ENCODE measurements around the gene TRIM22. TPM values are rescaled to one million over a fixed set of nuclear protein-coding genes. Genes with fewer than 3 reads are reported as not detected.

Gene TRIM22
- polyA plus RNA-seq, 3 donors: 122 to 277 (median 132) TPM

- Mint-ChIP-seq H3K9me3 (peaks cover 0 to 7% (median 5%) of the 10 kb centered on the region in 7 donors), H3K4me3 (no peak within 1 kb of the TSS), H3K4me1 (no peaks in the 10 kb centered on the region), H3K27ac (no peak within 1 kb of the TSS), H3K27me3 (ENCODE audit: low read depth in 3 of 3) (no peaks in the 10 kb centered on the region), H3K36me3 (no peaks in the 10 kb centered on the region)
- DNase-seq: no peak
- Histone ChIP-seq H3K79me2 (ENCODE audit: insufficient read depth, low read length) (no peaks in the 10 kb centered on the region), H3K36me3 (replicated peaks in 1 of 2; ENCODE audit: control insufficient read depth in 1 of 2, insufficient read depth in 2 of 2, low read length in 2 of 2) (no peaks in the 10 kb centered on the region), H3K4me2 (replicated peaks; ENCODE audit: extremely low read depth, low read length, poor library complexity, severe bottlenecking) (no peak within 1 kb of the TSS), H3K4me3 (replicated peaks in 1 of 3; ENCODE audit: low read depth in 2 of 3, low read length in 3 of 3) (no peak within 1 kb of the TSS), H3K9me3 (replicated peaks in 1 of 2; ENCODE audit: control insufficient read depth in 1 of 2, insufficient read depth in 1 of 2, low read length in 2 of 2) (no peaks in the 10 kb centered on the region), H3K27ac (ENCODE audit: low read depth in 1 of 2, low read length in 2 of 2) (no peak within 1 kb of the TSS), H3K9ac (ENCODE audit: insufficient read depth, low read length, poor library complexity, severe bottlenecking) (no peak within 1 kb of the TSS), H4K20me1 (ENCODE audit: insufficient read depth, low read length) (no peaks in the 10 kb centered on the region), H3K4me1 (ENCODE audit: control insufficient read depth in 1 of 2, insufficient read depth in 2 of 2, low read length in 2 of 2) (no peaks in the 10 kb centered on the region), H2AFZ (ENCODE audit: insufficient read depth, low read depth, low read length, poor library complexity, severe bottlenecking) (no peak within 1 kb of the TSS), H3K27me3 (ENCODE audit: control insufficient read depth in 2 of 2, insufficient read depth in 2 of 2, low read length in 2 of 2) (no peaks in the 10 kb centered on the region)
- WGBS (ENCODE audit: insufficient coverage): 100% methylated on average over 1 of the region's 1 CpG
- no peak for TF ChIP-seq CTCF (IDR thresholded peaks at IDR 0.05)
- intact Hi-C loops (cut with micrococcal nuclease): no loop called here
Observed at GRCh38 chr11:5736396-5736795, 46.8 kb downstream of the TRIM22 start, which contains the start of gene OR56B1. Gene OR56B1, plus strand, starts transcription at chr11:5736448. Its CDS starts 69 bp downstream, at chr11:5736517.

GRCh38 chr11:5737091-5737490, 47.5 kb downstream of the TRIM22 start:
- no peaks in the 10 kb centered on the region for H3K79me2 ChIP-seq (ENCODE audit: insufficient read depth, low read length)
- Mint-ChIP-seq H3K36me3 (no peaks in the 10 kb centered on the region), H3K27me3 (ENCODE audit: low read depth in 3 of 3) (peaks cover 0 to 1% (median 0%) of the 10 kb centered on the region in 3 donors), H3K4me3 (no peak overlapping the region), H3K27ac (no peak overlapping the region), H3K4me1 (no peaks in the 10 kb centered on the region), H3K9me3 (peaks cover 0 to 12% (median 9%) of the 10 kb centered on the region in 7 donors)
- no peaks in the 10 kb centered on the region for H3K27me3 ChIP-seq (ENCODE audit: control insufficient read depth in 2 of 2, insufficient read depth in 2 of 2, low read length in 2 of 2)
- no peaks in the 10 kb centered on the region for H3K9me3 ChIP-seq (replicated peaks in 1 of 2; ENCODE audit: control insufficient read depth in 1 of 2, insufficient read depth in 1 of 2, low read length in 2 of 2)
- DNase-seq: no peak
- no peaks in the 10 kb centered on the region for H3K36me3 ChIP-seq (replicated peaks in 1 of 2; ENCODE audit: control insufficient read depth in 1 of 2, insufficient read depth in 2 of 2, low read length in 2 of 2)
- no peak overlapping the region for H3K4me2 ChIP-seq (replicated peaks; ENCODE audit: extremely low read depth, low read length, poor library complexity, severe bottlenecking)
- intact Hi-C loops (cut with micrococcal nuclease): no loop called here
- no peak for TF ChIP-seq CTCF (IDR thresholded peaks at IDR 0.05)
- H3K4me3 ChIP-seq (replicated peaks in 1 of 3; ENCODE audit: low read depth in 2 of 3, low read length in 3 of 3): no peak overlapping the region
- no peak overlapping the region for H3K9ac ChIP-seq (ENCODE audit: insufficient read depth, low read length, poor library complexity, severe bottlenecking)
- no peaks in the 10 kb centered on the region for H4K20me1 ChIP-seq (ENCODE audit: insufficient read depth, low read length)
- H2AFZ ChIP-seq (ENCODE audit: insufficient read depth, low read depth, low read length, poor library complexity, severe bottlenecking): no peak overlapping the region
- no peak overlapping the region for H3K27ac ChIP-seq (ENCODE audit: low read depth in 1 of 2, low read length in 2 of 2)
- H3K4me1 ChIP-seq (ENCODE audit: control insufficient read depth in 1 of 2, insufficient read depth in 2 of 2, low read length in 2 of 2): no peaks in the 10 kb centered on the region
